Panc1 (cell line): ENCODE data around the gene CHSY3.

ENCODE experiments used
- CTCF ChIP-seq: fragments of 450-650 bp; IDR thresholded peaks from 2 replicates; pipeline ENCODE4 v1.5.1; 2017; ENCODE audit warnings: mild to moderate bottlenecking
- POLR2AphosphoS5 ChIP-seq: IDR thresholded peaks from 2 replicates; pipeline ENCODE4 v1.6.1; 2012; ENCODE audit warnings: mild to moderate bottlenecking, low read depth, low read length, moderate library complexity
- SIN3A ChIP-seq: IDR thresholded peaks from 2 replicates; pipeline ENCODE4 v1.6.1; 2012; ENCODE audit warnings: low read depth, mild to moderate bottlenecking, low read length, moderate library complexity, borderline replicate concordance; ENCODE audit not compliant: insufficient read depth

DNA sequence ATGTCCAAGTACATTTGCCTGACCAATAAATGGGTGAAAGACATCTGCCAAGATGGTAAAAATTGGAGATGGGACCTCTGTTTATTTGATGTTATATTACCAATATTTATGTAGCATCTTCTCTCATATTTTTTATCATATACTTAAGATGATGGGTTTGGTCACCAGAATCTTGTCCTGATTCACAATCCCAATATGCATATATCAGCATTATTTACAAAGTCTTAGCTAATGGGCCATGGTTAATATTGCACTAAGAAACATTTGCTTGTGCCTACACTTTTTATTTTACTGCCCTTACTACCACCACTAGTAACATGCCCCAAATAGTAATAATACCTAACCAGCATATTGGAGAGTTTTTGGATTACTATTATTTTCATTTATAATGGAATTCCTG is 116.7 kb downstream of the CHSY3 start:
- TF ChIP-seq CTCF, result no peak
- TF ChIP-seq POLR2AphosphoS5, result no peak
- TF ChIP-seq SIN3A, result no peak
